WTC11 (cell line): ENCODE measurements around the gene EGLN2. TPM values are rescaled to one million over a fixed set of nuclear protein-coding genes. Genes with fewer than 3 reads are reported as not detected.
"Not testable (repeated sequence)": the region's sequence is repeated elsewhere in the genome, so short reads cannot be mapped to it uniquely, and the experiment has no call there.

Experiments
- ATAC-seq: fragments of 200-7000 bp; cut with Tn5 transposase; 2 replicates; pipeline ENCODE4 v1.10.0; 2021; ENCODE audit warnings: mild to moderate bottlenecking, moderate library complexity
- CTCF ChIA-PET: fragments of 300-600 bp; sonication (Branson Sonifier 250); formaldehyde crosslinking; loops from one replicate; lab custom pipeline; 2021; ENCODE audit warnings: antibody characterized with exemption; lab: Charles Lee
- POLR2A ChIA-PET: fragments of 350-600 bp; sonication (Branson Sonifier 250); formaldehyde crosslinking; loops from one replicate; lab custom pipeline; 2021; ENCODE audit warnings: antibody characterized with exemption; lab: Charles Lee
- DNase-seq: peaks from one replicate; pipeline ENCODE4 v3.0.0; 2021; ENCODE audit warnings: low spot score
- H3K27ac Mint-ChIP-seq: 2 replicates; pipeline ENCODE4 v1.8.0; 2021; ENCODE audit warnings: mixed read lengths
- H3K27me3 Mint-ChIP-seq: 2 replicates; pipeline ENCODE4 v1.8.0; 2021; ENCODE audit warnings: low read depth, mild to moderate bottlenecking, moderate library complexity, mixed read lengths
- H3K36me3 Mint-ChIP-seq: 2 replicates; pipeline ENCODE4 v1.8.0; 2021; ENCODE audit warnings: mixed read lengths
- H3K4me1 Mint-ChIP-seq: 2 replicates; pipeline ENCODE4 v1.8.0; 2022; ENCODE audit warnings: mixed read lengths
- H3K4me3 Mint-ChIP-seq: 2 replicates; pipeline ENCODE4 v1.8.0; 2021; ENCODE audit warnings: mild to moderate bottlenecking, moderate library complexity, mixed read lengths
- H3K9me3 Mint-ChIP-seq: 2 replicates; pipeline ENCODE4 v1.8.0; 2021; ENCODE audit warnings: mixed read lengths
- ELF4 ChIP-seq: sonication (generic); formaldehyde crosslinking; IDR thresholded peaks from 2 replicates; pipeline ENCODE4 v1.8.1; 2022; ENCODE audit warnings: low read depth, mild to moderate bottlenecking, moderate library complexity, missing genetic modification reagents
- GTF2I ChIP-seq: fragments of 250-450 bp; sonication (Bioruptor Pico); conservative IDR thresholded peaks from 2 replicates; pipeline ENCODE4 v1.4.0; 2021; ENCODE audit warnings: mild to moderate bottlenecking
- MYBL2 ChIP-seq: sonication (generic); formaldehyde crosslinking; IDR thresholded peaks from 2 replicates; pipeline ENCODE4 v1.8.1; 2023; ENCODE audit warnings: mild to moderate bottlenecking, moderate library complexity, missing genetic modification reagents
- NFATC4 ChIP-seq: fragments of 250-450 bp; sonication (Bioruptor Pico); IDR thresholded peaks from 2 replicates; pipeline ENCODE4 v1.9.0; 2021; ENCODE audit warnings: mild to moderate bottlenecking
- OVOL2 ChIP-seq: fragments of 250-450 bp; sonication (Bioruptor Pico); IDR thresholded peaks from 2 replicates; pipeline ENCODE4 v1.9.0; 2021; ENCODE audit warnings: mild to moderate bottlenecking, borderline replicate concordance
- SOX15 ChIP-seq: fragments of 250-450 bp; sonication (Bioruptor Pico); IDR thresholded peaks from 2 replicates; pipeline ENCODE4 v1.9.0; 2021; ENCODE audit warnings: mild to moderate bottlenecking
- total RNA-seq: library from RNA; stranded (reverse); gene quantifications from 3 replicates; pipeline ENCODE4 v1.2.3, GENCODE V29; 2021
- TF ChIP-seq, protein P1 (sequence below): fragments of 200-600 bp; IDR thresholded peaks from 2 replicates; pipeline ENCODE4 v1.8.0; 2022; ENCODE audit warnings: antibody characterized with exemption
- TF ChIP-seq, protein P2 (sequence below): sonication (generic); formaldehyde crosslinking; IDR thresholded peaks from 2 replicates; pipeline ENCODE4 v1.8.1; 2023; ENCODE audit warnings: mild to moderate bottlenecking, missing genetic modification reagents, borderline replicate concordance
- TF ChIP-seq, protein P3 (sequence below): fragments of 250-450 bp; sonication (Bioruptor Pico); IDR thresholded peaks from 2 replicates; pipeline ENCODE4 v1.9.0; 2021; ENCODE audit warnings: mild to moderate bottlenecking
- TF ChIP-seq, protein P4 (sequence below): sonication (generic); formaldehyde crosslinking; IDR thresholded peaks from 2 replicates; pipeline ENCODE4 v1.8.0; 2023; ENCODE audit warnings: mild to moderate bottlenecking, missing genetic modification reagents

Gene EGLN2
- total RNA-seq, 1 experiment from 2014 or later: 102 TPM

- H3K27me3 Mint-ChIP-seq, CTCF ChIA-PET, H3K4me1 Mint-ChIP-seq, H3K36me3 Mint-ChIP-seq, H3K9me3 Mint-ChIP-seq, DNase-seq, ATAC-seq, H3K27ac Mint-ChIP-seq, H3K4me3 Mint-ChIP-seq, POLR2A ChIA-PET: not testable (repeated sequence)
Observed at GRCh38 chr19:40826699-40827385, 27.9 kb downstream of the EGLN2 start.

DNA sequence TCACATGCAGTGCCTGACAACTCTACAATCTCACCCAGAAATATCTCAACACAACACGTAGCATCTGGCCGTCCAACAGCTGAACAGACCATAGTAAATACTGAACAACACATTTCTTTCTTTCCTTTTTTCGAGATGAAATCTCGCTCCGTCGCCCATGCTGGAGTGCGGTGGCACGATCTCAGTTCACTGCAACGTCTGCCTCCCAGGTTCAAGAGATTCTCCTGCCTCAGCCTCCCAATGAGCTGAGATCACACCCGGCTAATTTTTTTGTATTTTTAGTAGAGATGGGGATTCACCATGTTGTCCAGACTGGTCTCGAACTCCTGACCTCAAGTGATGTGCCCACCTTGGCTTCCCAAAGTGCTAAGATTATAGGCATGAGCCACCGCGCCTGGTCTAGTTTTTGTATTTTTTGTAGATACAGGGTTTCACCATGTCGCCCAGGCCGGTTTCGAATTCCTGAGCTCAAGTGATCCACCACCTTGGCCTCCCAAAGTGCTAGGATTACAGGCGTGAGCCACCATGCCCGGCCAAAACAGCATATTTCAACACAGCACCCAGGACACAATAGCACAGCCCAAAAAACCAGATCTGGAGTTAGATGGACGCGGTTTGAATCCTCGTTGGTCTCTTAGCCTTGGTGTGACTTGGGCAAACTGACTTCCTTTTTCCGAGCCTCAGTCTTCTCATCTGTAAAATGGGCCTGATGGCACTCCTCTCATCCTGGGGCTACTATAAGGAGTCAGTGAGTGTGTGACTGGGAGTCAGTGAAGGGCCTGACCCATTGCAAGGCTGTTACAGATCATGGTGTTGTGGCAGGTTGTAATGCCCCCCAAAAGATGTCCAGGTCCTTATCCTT is 28.6 kb downstream of the EGLN2 start:
- no peaks in the 10 kb centered on the region for H3K9me3 Mint-ChIP-seq
- H3K36me3 Mint-ChIP-seq: no peaks in the 10 kb centered on the region
- no peak overlapping the region for H3K27ac Mint-ChIP-seq
- ChIA-PET CTCF (interaction anchor here (0.6 to 2.3 kb wide), 2 partner anchors 8 to 190 kb away, joined by 3 to 9 read pairs; no protein-coding TSS in a partner anchor), POLR2A (no interaction called here)
- DNase-seq (no peak), ATAC-seq (no peak)
- H3K4me3 Mint-ChIP-seq: no peak overlapping the region
- H3K4me1 Mint-ChIP-seq: 0 out of 2 replicates have a peak, but pooled peaks cover 3% of the 10 kb centered on the region
- TF ChIP-seq MYBL2 (CRISPR knock-in tag): no peak
- 0 out of 2 replicates have a peak, but pooled peaks have one; percentile 25 for TF ChIP-seq GTF2I (CRISPR knock-in tag)
- TF ChIP-seq NFATC4: no peak
- TF ChIP-seq SOX15: no peak
- TF ChIP-seq OVOL2: no peak
- TF ChIP-seq, protein P1, sequence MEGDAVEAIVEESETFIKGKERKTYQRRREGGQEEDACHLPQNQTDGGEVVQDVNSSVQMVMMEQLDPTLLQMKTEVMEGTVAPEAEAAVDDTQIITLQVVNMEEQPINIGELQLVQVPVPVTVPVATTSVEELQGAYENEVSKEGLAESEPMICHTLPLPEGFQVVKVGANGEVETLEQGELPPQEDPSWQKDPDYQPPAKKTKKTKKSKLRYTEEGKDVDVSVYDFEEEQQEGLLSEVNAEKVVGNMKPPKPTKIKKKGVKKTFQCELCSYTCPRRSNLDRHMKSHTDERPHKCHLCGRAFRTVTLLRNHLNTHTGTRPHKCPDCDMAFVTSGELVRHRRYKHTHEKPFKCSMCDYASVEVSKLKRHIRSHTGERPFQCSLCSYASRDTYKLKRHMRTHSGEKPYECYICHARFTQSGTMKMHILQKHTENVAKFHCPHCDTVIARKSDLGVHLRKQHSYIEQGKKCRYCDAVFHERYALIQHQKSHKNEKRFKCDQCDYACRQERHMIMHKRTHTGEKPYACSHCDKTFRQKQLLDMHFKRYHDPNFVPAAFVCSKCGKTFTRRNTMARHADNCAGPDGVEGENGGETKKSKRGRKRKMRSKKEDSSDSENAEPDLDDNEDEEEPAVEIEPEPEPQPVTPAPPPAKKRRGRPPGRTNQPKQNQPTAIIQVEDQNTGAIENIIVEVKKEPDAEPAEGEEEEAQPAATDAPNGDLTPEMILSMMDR: no peak
- no peak for TF ChIP-seq ELF4
- TF ChIP-seq, protein P2, sequence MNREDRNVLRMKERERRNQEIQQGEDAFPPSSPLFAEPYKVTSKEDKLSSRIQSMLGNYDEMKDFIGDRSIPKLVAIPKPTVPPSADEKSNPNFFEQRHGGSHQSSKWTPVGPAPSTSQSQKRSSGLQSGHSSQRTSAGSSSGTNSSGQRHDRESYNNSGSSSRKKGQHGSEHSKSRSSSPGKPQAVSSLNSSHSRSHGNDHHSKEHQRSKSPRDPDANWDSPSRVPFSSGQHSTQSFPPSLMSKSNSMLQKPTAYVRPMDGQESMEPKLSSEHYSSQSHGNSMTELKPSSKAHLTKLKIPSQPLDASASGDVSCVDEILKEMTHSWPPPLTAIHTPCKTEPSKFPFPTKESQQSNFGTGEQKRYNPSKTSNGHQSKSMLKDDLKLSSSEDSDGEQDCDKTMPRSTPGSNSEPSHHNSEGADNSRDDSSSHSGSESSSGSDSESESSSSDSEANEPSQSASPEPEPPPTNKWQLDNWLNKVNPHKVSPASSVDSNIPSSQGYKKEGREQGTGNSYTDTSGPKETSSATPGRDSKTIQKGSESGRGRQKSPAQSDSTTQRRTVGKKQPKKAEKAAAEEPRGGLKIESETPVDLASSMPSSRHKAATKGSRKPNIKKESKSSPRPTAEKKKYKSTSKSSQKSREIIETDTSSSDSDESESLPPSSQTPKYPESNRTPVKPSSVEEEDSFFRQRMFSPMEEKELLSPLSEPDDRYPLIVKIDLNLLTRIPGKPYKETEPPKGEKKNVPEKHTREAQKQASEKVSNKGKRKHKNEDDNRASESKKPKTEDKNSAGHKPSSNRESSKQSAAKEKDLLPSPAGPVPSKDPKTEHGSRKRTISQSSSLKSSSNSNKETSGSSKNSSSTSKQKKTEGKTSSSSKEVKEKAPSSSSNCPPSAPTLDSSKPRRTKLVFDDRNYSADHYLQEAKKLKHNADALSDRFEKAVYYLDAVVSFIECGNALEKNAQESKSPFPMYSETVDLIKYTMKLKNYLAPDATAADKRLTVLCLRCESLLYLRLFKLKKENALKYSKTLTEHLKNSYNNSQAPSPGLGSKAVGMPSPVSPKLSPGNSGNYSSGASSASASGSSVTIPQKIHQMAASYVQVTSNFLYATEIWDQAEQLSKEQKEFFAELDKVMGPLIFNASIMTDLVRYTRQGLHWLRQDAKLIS (CRISPR knock-in tag): no peak
- H3K27me3 Mint-ChIP-seq: peaks cover 5% of the 10 kb centered on the region

- peaks cover 5% of the 10 kb centered on the region for H3K27me3 Mint-ChIP-seq
- no peaks in the 10 kb centered on the region for H3K4me1 Mint-ChIP-seq
- no peak overlapping the region for H3K27ac Mint-ChIP-seq
- no peak for DNase-seq
- CTCF ChIA-PET: interaction anchor here (2.3 kb wide), 1 partner anchor 10 kb away, joined by 9 read pairs; no protein-coding TSS in a partner anchor
- POLR2A ChIA-PET: interaction anchor here (0.6 kb wide), 1 partner anchor 342 kb away, joined by 4 read pairs; no protein-coding TSS in a partner anchor
- no peak overlapping the region for H3K4me3 Mint-ChIP-seq
- TF ChIP-seq, protein P3, sequence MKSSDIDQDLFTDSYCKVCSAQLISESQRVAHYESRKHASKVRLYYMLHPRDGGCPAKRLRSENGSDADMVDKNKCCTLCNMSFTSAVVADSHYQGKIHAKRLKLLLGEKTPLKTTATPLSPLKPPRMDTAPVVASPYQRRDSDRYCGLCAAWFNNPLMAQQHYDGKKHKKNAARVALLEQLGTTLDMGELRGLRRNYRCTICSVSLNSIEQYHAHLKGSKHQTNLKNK: no peak
- TF ChIP-seq, protein P4, sequence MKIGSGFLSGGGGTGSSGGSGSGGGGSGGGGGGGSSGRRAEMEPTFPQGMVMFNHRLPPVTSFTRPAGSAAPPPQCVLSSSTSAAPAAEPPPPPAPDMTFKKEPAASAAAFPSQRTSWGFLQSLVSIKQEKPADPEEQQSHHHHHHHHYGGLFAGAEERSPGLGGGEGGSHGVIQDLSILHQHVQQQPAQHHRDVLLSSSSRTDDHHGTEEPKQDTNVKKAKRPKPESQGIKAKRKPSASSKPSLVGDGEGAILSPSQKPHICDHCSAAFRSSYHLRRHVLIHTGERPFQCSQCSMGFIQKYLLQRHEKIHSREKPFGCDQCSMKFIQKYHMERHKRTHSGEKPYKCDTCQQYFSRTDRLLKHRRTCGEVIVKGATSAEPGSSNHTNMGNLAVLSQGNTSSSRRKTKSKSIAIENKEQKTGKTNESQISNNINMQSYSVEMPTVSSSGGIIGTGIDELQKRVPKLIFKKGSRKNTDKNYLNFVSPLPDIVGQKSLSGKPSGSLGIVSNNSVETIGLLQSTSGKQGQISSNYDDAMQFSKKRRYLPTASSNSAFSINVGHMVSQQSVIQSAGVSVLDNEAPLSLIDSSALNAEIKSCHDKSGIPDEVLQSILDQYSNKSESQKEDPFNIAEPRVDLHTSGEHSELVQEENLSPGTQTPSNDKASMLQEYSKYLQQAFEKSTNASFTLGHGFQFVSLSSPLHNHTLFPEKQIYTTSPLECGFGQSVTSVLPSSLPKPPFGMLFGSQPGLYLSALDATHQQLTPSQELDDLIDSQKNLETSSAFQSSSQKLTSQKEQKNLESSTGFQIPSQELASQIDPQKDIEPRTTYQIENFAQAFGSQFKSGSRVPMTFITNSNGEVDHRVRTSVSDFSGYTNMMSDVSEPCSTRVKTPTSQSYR: no peak
- TF ChIP-seq, all 79 proteins: peak for 0
- no peaks in the 10 kb centered on the region for H3K9me3 Mint-ChIP-seq
- ATAC-seq: no peak
- H3K36me3 Mint-ChIP-seq: no peaks in the 10 kb centered on the region
Observed at GRCh38 chr19:40829205-40829604, 30.2 kb downstream of the EGLN2 start.

DNA sequence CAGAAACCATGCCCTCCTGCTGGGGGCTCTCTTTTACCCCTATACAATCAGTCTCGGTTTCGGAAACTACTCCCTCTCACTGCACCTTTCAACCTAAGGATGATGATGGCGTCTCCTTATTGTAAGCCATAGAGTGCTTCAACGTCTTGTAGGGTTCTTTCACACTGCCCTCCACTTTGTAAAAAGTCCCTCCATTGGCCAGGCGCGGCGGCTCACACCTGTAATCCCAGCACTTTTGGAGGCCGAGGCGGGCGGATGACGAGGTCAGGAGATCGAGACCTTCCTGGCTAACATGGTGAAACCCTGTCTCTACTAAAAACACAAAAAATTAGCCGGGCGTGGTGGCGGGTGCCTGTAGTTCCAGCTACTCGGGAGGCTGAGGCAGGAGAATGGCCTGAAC is 31.8 kb downstream of the EGLN2 start:
- H3K4me1 Mint-ChIP-seq, ATAC-seq, H3K27me3 Mint-ChIP-seq, H3K36me3 Mint-ChIP-seq, H3K27ac Mint-ChIP-seq, POLR2A ChIA-PET, H3K4me3 Mint-ChIP-seq, DNase-seq, H3K9me3 Mint-ChIP-seq: not testable (repeated sequence)
- CTCF ChIA-PET: interaction anchor here (1.3 kb wide), 1 partner anchor 11 kb away, joined by 4 read pairs; no protein-coding TSS in a partner anchor
